HK-2 (cell line): ENCODE results near the gene APOA1.
A peak's percentile ranks its signal among the peaks of the same experiment; 100 is the strongest.

Source experiments
- DNase-seq: peaks from one replicate; pipeline ENCODE4 v3.0.0-alpha.2; 2018; ENCODE audit not compliant: unreplicated experiment

APOA1 gene

DNA sequence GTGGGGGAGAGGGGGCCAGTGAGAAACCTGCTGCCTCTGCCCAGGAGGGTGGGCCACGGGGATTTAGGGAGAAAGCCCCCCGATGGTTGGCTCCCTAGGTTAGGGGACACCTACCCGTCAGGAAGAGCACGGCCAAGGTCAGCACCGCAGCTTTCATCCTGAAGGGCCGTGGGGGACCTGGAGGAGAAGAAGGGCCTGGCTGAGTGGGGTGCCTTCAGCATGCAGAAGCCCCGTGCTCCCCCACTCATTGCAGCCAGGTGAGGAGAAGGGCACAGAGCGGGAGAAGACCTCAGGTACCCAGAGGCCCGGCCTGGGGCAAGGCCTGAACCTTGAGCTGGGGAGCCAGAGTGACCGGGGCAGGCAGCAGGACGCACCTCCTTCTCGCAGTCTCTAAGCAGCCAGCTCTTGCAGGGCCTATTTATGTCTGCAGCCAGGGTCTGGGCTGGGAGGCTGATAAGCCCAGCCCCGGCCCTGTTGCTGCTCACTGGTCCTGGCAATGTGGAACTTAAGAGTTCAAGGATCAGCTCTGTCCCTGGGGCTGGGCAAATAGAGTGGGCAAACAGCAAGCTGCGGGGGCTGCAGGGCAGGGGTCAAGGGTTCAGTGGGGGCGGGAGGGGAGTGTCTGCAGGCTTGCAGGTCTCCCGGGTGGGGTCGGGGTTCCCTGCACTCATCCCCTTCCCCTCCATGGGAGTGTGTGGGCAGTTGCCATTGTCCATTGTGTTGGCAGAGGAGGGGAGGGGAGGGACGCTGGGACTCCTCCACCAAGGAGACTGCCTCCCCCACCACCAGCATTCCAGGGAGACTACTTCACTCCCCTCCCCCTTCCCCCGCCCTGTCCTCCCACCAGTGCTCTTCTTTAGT lies at the start of gene APOA1:
TSS of gene APOA1 (minus strand) at position 392 of the 861 bp plus-strand sequence. CDS start at position 157, 235 bp downstream.
- DNase-seq: no peak

- DNase-seq: no peak
These were observed 48.7 kb upstream of the APOA1 start for GRCh38 chr11:116885951-116886655.

- DNase-seq: no peak
These were observed 45.0 kb upstream of the APOA1 start for GRCh38 chr11:116882386-116882785.

- DNase-seq: no peak
These were observed 43.7 kb upstream of the APOA1 start for GRCh38 chr11:116881143-116881542.

- DNase-seq: no peak
These were observed 42.6 kb upstream of the APOA1 start for GRCh38 chr11:116879800-116880625.

GRCh38 chr11:116876656-116877055 lies 39.2 kb upstream of the APOA1 start:
- DNase-seq: no peak

DNA sequence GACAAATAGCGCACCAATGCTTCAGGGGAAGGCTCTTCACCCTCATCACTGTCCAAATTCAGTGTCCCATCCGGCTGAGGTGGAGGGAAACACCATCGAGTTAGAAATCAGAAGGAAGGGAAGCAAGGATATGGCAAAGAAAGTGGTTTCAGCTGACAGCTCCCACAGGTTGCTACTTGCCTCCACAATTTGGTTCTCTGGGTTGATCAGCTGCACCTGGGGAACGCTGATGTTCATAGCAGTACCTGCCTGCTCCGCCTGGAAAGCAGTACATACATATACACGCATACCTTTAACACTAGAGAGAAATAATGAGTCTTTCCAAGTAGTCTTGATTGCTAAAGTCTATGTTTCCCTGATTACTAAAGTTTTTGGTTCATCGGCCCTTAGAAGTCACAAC lies 37.8 kb upstream of the APOA1 start:
- DNase-seq: no peak

- DNase-seq: no peak
These were observed 36.8 kb upstream of the APOA1 start for GRCh38 chr11:116874251-116874650.

DNA sequence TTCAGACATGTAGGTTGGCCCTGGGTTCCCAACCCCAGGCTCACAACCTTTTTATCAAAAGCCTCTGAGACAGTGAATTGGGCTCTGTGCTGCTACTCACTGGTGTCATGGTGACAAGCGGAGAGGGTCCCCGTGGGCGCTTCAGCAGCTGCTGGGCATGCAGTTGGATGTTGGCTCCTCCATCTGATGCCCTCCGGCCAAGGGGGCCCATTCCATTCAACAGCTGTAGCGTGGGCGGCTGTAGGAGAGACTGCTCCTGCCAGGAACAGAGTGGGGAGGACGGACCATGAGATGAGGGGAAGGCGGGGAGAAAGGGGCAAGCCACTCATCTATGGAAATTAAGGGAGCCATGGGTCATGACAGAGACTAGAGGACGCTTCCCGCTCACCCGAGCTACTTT lies 36.0 kb upstream of the APOA1 start:
- no peak for DNase-seq

- no peak for DNase-seq
These were observed 33.8 kb upstream of the APOA1 start for GRCh38 chr11:116871248-116871647.

DNA sequence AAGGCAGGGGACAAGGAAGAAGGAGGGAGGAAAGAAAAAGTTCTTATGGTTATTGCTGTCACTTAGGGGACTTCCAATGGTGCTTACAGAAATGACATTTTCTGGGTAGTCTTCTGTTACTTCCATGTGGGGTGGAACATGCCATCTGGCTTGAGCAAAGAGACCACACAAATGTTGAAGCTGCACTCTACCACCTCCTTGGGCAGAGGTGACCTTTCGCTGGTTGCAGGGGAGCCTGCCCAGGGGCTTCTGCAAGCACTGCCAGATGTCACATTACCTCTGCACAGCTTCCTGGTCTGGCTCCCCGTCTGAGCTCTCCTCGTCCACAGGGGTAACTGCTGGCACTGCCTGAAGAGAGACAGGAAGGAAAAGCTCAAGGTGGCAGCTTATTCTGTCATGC lies 32.6 kb upstream of the APOA1 start:
- DNase-seq: no peak

DNA sequence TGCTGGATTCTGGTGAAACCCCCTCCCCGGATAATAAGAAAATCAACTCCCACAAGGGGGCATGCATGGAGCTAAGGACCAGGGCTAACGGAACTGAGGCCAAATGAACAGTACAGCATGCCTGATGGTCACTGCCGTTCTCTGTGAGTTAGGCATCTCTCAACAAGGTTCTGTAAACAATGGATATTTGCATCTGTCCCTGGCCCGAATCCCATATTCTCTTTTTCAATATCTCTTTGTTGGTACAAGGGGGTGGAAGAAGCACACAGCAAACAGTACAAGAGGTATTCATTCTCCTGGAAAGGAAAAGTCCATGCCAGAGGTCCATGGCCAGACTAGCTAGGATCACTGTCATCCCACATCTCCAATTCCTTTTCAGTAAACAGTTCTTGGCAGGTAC lies 32.2 kb upstream of the APOA1 start:
- no peak for DNase-seq

DNA sequence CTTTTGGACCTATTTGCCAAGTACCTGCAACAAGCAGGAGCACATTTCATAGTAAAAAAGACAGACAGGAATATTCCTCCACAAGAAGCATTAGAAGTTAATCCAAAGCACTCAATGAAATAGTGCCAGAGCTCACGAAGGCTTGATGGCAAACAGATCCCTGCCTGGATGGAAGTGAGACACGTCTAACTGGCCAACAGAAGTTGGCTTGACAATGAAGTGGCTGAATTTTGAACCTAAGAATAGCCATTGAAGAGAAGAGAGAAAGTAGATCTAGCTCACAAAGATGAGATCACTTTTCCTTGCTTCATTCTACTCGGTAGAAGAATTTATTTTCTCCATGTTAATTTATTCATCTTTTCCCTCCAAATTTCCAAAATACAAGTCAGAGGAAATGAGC lies 30.6 kb upstream of the APOA1 start:
- no peak for DNase-seq

DNA sequence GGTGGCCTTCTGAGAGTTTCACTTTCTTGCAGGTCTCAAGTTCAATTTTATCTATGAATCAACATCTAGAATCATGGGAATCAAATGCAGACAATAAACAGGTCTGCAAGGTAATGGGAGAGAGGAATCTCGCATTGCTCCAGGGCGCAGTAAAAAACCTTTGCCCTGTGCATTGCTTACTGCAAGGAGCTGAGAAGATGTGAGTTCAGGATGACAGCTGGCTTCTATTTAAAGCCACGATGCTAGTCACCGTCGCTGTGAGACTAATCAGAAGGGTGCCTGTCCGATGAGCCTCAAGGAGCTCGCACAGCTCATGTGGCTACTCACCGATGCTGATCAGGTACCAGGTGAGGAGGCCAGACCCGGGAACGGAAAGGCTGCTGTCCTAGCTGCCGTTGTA lies 30.2 kb upstream of the APOA1 start:
- DNase-seq: no peak

DNA sequence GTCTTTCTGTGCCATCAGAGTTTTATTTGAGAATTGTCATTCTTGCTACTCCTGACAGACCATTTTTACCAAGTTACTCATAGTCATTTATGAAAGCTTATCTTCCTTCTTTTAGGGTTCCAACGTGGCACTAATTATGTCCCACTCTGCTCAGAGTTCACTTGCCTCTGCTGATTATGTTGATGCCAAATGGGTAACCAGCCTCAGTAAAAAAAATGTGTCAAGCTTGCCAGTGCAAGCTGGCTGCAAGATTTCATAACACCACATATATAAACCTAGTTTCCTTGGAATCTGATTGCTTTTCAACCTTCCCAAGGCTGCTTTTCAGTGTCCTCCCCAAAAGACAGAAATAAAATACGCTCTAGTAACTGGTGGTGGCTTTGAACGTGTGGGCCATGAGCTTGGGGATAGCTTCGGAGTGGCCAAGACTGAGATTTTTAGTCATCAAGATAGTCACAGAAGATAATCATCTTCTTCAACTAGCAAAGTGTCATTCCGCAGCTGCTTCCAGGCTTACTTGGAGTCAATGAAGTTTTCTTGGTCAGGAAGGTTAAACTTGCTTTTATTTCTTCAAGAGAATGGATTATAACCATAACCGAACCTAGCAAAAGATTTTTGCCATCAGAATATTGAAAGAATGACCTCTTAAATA lies 29.5 kb upstream of the APOA1 start:
- DNase-seq: no peak

GRCh38 chr11:116865696-116866095 lies 28.3 kb upstream of the APOA1 start:
- no peak for DNase-seq

GRCh38 chr11:116864531-116864930 lies 27.1 kb upstream of the APOA1 start:
- no peak for DNase-seq

GRCh38 chr11:116862951-116863350 lies 25.5 kb upstream of the APOA1 start:
- no peak for DNase-seq

- DNase-seq: no peak
These were observed 24.8 kb upstream of the APOA1 start for GRCh38 chr11:116862185-116862584.

GRCh38 chr11:116861539-116861938 lies 24.1 kb upstream of the APOA1 start:
- DNase-seq: peak; percentile 13

- no peak for DNase-seq
These were observed 22.9 kb upstream of the APOA1 start for GRCh38 chr11:116860303-116860702.

DNA sequence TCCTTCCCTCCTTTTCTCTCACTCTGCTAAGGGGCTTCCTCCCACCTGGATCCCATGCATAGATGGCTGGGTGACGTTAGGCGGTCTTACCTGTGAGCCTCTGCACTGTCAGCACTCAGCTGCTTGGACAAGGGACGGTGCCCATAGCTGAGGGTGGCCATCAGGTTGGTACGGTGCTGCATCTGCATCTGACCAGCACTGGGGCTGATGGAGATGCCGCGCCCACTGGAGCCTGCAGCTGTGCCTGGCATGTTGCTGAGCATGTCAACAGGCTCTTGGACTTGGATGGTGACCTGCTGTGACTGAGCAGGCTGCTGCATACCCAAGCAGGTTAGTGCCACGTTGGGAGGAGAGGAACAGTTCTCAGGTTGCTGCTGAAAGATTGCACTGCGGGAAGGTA lies 21.8 kb upstream of the APOA1 start:
- DNase-seq: no peak
